Measurements from ENCODE around the gene HS3ST3A1.

The HS3ST3A1 gene

DNA sequence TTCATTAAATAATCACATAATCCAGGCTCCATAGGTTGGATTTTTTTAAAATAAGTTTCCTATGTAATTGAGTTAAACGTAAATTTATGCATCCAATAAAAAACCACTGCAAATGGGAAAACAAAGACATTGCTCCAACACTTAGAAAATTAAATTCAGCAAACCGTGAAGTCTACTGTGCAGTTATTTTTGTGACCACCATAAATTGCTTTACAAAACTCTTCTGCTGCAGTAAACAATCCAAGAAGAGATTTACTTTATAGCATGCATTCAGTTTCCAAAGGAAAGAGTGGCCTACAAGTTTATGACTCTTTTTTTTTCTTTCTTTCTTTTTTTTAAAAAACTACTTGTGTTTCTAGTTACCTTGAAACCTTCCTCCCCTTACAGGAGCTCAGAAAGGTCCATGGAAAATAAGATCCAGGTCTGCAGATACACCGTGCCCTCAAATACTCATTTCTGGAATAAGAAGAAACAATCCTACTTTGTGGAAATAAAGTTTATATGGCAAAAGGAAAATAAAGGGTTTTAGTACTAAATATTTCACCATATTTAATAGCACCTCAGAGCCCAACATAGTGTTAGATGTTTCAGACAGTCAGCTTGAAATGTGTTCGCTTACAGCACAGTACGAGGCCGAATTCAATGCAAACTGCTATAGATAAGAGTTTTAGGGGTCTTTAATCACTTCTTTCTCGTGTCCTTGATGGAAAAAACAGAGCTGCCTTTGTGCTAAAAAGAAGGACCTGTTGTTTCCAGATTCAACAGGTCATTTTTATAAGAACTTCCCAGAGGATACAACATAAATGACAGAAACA is 3.2 kb downstream of the HS3ST3A1 start:
- no peak for DNase-seq

DNA sequence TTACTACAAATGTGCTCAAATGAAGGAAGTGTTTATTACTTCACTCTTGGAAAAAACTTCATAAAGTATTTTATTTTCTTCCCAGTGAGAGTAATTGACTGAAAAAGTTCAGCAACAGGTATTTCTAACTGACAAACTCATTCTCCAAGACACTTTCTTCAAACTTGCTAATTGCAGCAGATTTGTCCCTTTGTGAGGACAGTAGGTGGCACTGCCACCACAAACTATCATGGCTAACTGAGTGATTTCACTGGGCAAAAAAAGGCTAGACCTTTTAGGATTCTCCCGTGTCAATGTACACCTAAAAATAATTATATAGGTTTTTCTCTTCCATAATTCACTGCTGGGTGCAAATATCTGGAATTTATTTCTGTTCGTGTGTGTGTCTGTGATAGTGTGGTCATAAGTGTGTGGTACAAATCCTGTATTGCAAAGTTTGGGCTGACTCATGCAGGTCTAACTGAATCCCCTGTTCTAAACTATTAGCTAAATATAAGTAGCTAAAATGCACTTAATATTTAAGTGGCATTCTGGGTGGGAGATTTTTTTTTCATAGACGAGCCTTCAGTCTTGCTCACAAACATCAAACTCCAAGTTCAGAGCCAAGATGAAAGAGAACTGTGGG is 3.9 kb downstream of the HS3ST3A1 start:
- DNase-seq: peak in 3 of 5 experiments; percentile 2 to 65 (median 7)

DNA sequence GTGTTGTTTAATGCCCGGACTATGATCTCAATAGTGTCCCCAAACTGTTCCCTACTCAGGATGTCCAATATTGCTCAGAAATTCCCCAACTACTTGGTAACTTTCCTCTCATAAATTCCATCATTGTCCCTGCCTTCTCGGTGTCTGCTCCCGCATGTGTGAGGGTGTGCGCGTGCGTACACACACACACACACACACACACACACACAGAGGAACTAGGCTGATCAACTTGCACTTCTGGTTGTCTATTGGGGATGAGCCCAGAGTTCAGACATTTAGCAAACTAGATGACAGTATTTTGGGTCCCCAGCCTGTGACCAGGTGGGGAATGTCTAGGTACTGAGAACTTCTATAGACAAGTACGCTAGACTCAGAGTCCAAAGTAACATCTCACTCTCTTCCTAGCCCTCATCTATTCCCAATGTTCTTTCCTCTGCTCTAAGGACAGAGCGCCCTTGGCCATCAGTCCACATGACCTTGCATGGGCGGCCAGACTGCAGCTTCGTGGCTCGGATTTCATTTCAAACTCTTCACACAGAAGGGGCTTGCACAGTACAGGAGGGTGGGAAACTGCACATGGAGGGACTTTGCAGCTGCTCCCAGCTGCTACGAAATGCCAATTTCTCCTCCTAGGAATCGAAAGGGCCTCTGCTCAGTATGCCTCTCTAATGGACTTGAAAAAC is 5.3 kb downstream of the HS3ST3A1 start:
- DNase-seq: no peak

- no peak for DNase-seq
These were observed 6.2 kb downstream of the HS3ST3A1 start for GRCh38 chr17:13595599-13595899.

- DNase-seq: peak; percentile 16 to 80 (median 58)
These were observed 6.7 kb downstream of the HS3ST3A1 start for GRCh38 chr17:13594762-13595598.

- DNase-seq: no peak
These were observed 7.4 kb downstream of the HS3ST3A1 start for GRCh38 chr17:13594310-13594709.

DNA sequence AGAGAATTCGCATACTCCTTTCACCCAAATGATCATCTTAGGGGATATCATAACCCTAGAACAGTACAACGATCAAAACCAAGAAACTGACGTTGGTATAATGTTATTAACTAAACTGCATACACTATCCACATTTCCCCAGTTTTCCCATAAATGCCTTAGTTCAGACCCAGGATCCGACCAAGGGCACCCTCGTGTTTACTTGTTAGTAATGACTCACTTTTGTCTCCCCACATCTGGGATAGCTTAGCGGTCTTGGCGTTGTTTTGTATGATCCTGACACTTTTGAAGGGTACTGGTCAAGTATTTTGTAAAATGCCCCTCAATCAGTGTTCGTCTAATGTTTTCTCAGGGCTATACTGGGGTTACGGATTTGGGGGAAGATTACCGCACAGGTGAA is 8.0 kb downstream of the HS3ST3A1 start:
- no peak for DNase-seq

- no peak for DNase-seq
These were observed 8.5 kb downstream of the HS3ST3A1 start for GRCh38 chr17:13593021-13593751.

- no peak for DNase-seq
These were observed 9.3 kb downstream of the HS3ST3A1 start for GRCh38 chr17:13592427-13592826.

DNA sequence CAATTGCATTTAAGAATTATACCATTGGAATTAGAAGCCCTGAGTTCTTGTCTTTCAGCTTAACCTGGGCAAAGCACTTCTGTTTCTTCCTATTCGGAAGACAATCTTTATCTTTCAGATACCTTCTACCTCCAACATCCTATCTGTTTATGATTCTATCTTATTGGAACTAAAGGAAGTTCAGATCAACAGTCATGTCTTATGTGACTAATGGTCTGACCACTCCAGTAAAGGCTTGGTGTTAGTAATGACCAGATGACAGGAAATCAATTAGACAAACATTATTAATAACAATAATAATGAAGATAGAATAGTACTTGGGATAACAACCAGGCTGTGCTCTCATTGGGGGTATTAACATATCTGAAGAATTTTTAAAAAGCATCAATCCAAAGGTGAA is 11.3 kb downstream of the HS3ST3A1 start:
- no peak for DNase-seq

DNA sequence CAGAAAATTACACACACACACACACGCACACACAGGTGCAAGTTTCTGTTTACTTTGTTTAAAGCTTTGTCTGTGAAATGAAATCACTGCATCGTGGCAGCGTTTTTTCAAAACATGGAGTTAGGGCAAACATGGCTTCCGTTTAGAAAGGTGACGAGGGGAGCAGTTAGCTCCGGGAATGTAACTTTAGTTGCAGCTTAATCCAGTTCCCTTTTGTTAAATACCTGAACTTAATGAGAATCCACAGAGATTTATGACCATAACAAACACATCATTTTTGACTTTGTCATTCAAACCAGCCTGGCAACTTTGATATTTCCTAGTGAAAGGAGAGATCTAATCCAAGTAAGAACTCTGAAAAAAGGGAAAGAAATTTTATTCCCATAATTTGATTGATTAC is 12.1 kb downstream of the HS3ST3A1 start:
- no peak for DNase-seq

GRCh38 chr17:13587487-13588338 is 14.0 kb downstream of the HS3ST3A1 start:
- DNase-seq: no peak

DNA sequence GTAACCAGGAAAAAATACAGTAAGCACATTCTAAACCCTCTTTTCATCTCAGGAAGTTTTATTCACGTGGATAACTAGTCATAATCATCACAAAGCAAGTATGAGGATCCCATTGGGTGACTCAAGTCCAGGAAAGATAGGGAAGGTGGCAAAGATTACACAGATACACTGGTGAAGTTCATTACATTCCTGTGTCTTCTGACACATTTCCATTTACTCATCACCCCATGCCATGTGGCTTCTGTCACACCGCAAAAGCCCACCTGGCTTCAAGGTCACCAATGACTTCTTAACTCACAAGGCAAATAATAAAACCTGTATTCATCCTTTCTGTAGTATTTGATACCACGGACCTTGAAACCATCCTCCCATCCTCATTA is 17.0 kb downstream of the HS3ST3A1 start:
- no peak for DNase-seq

DNA sequence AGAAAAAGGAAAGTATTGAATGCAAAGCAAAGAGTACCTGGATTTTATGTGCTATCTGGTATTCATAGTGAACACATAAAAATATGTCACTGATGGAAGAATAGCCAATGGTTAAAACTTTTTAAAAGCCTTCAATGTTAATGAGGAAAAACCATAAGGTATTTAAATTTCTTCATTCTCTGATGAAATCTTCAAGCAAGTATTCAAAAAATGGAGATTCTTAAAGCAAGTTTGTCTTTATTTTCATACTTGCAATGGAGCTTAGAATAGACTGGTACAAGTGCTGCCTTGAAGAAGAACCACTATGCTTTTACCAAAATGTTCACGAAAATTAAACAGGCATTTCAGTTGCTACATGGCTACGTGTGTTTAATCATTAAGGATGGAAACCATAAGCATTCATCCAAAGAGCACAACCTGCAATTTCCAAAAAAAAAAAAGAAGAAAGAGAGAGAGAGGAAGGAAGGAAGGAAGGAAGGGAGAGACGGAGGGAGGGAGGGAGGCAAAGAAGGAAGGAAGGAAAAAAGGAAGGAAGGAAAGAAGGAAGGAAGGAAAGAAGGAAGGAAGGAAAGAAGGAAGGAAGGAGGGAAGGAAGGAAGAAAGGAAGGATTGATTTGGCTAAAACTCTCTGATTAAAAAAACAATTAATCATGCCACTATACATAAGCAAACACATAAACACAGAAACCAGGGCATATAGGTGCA is 17.6 kb downstream of the HS3ST3A1 start:
- DNase-seq: no peak

DNA sequence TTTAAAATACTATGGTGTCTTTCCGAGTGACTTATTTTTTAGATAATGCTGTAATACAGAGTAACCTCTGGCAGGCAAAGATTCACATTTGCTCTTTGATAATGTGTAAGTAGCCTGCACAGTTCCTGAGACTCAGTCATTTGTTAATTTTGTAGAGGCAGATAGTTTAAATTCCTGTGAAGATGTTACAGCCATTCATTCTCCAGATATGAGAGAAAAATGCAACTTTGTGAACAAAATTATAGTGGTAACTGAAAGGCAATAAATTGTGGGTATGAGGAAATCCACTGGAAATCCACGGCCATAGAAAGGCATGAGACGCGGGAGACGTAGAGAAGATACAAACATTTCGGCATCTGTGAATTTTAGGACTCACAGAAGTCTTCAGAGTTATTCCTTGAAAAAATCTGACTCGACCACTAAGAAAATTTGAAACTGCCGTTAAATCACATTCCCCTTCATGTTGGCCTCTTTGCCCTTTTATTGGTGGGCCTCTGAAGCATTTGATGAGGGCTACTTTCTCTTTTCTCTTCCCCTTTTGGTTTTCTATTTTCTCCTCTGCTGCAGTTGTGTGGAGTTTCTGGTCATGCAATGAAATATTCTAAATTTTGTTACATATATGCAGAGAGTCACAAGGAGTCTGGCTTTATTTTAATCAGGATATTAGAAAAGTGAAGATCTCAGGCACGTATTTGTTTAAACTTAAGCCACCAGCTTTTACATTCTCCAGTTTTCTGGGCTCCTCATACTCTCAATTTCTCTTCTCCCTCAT is 18.8 kb downstream of the HS3ST3A1 start:
- no peak for DNase-seq

- no peak for DNase-seq
These were observed 19.8 kb downstream of the HS3ST3A1 start for GRCh38 chr17:13581925-13582324.

GRCh38 chr17:13580790-13581189 is 20.9 kb downstream of the HS3ST3A1 start:
- no peak for DNase-seq

- DNase-seq: no peak
These were observed 24.8 kb downstream of the HS3ST3A1 start for GRCh38 chr17:13576661-13577526.

GRCh38 chr17:13575922-13576419 is 25.8 kb downstream of the HS3ST3A1 start:
- no peak for DNase-seq
